H1 (cell line): Measurements from ENCODE around the gene THAP12. TPM values are rescaled to one million over a fixed set of nuclear protein-coding genes. Genes with fewer than 3 reads are reported as not detected.

Experiments
- CTCF ChIA-PET: fragments of 300-600 bp; sonication (Branson Sonifier 250); formaldehyde crosslinking; loops from one replicate; lab custom pipeline; 2021; ENCODE audit not compliant: partially characterized antibody; lab: Charles Lee
- POLR2A ChIA-PET: fragments of 300-600 bp; sonication (Branson Sonifier 250); formaldehyde crosslinking; loops from one replicate; lab custom pipeline; 2021; ENCODE audit warnings: inconsistent platforms; ENCODE audit not compliant: partially characterized antibody; lab: Charles Lee
- DNase-seq, 2 experiments: peaks; one replicate each; pipeline versions ENCODE4 v3.0.0 to v3.0.0-alpha.2; 2010 to 2022; ENCODE audit warnings: low spot score in 2 of 2, low read depth in 1 of 2, mixed read lengths in 1 of 2
- FAIRE-seq: peaks from 2 replicates; lab custom pipeline; 2011; peaks lifted over from hg19 to GRCh38; lab: Jason Lieb, UNC
- H2AFZ ChIP-seq: 2 replicates; pipeline ENCODE4 v1.8.1; 2012; ENCODE audit warnings: low read length, inconsistent platforms
- H2AK5ac ChIP-seq: 2 replicates; pipeline ENCODE4 v1.6.1; 2013; ENCODE audit warnings: low read depth, low read length
- H2BK120ac ChIP-seq: replicated peaks from 2 replicates; pipeline ENCODE3; 2013; ENCODE audit warnings: low read depth, low read length, inconsistent platforms
- H2BK12ac ChIP-seq: 2 replicates; pipeline ENCODE4 v1.6.1; 2013; ENCODE audit warnings: low read depth, low read length
- H2BK15ac ChIP-seq: 2 replicates; pipeline ENCODE4 v1.6.1; 2013; ENCODE audit warnings: low read length
- H2BK20ac ChIP-seq: 2 replicates; pipeline ENCODE4 v1.6.1; 2013; ENCODE audit warnings: low read length
- H2BK5ac ChIP-seq: 2 replicates; pipeline ENCODE4 v1.6.1; 2013; ENCODE audit warnings: low read depth, low read length
- H3K14ac ChIP-seq: 2 replicates; pipeline ENCODE4 v1.6.1; 2013; ENCODE audit warnings: inconsistent platforms; ENCODE audit not compliant: insufficient read length
- H3K18ac ChIP-seq: 2 replicates; pipeline ENCODE4 v1.6.1; 2013; ENCODE audit warnings: low read length; ENCODE audit errors: extremely low read depth
- H3K23ac ChIP-seq: 2 replicates; pipeline ENCODE4 v1.6.1; 2013; ENCODE audit warnings: inconsistent platforms; ENCODE audit not compliant: insufficient read length
- H3K23me2 ChIP-seq: 2 replicates; pipeline ENCODE4 v1.6.1; 2013; ENCODE audit warnings: low read depth, low read length
- H3K27ac ChIP-seq: 2 replicates; pipeline ENCODE4 v1.6.1; 2011; ENCODE audit warnings: low read depth, low read length, inconsistent platforms
- H3K27me3 ChIP-seq, 4 experiments: replicated peaks in 1 of 4; 1 replicate in 1 of 4; 2 replicates in 3 of 4; pipeline versions ENCODE4 v1.6.1 to v1.8.1; 2011 to 2013; ENCODE audit warnings: low read length in 3 of 4, mild to moderate bottlenecking in 3 of 4, inconsistent platforms in 2 of 4, mixed read lengths in 2 of 4, moderate library complexity in 1 of 4; ENCODE audit not compliant: control insufficient read depth in 3 of 4, insufficient read depth in 3 of 4; ENCODE audit errors: extremely low read depth in 1 of 4
- H3K36me3 ChIP-seq, 4 experiments: 2 replicates each; pipeline versions ENCODE4 v1.6.1 to v1.8.1; 2011 to 2013; ENCODE audit warnings: mild to moderate bottlenecking in 4 of 4, low read length in 3 of 4, moderate library complexity in 2 of 4, control low read depth in 1 of 4, inconsistent platforms in 1 of 4; ENCODE audit not compliant: insufficient read depth in 4 of 4, control insufficient read depth in 2 of 4
- H3K4ac ChIP-seq: replicated peaks from 2 replicates; pipeline ENCODE3; 2013; ENCODE audit warnings: low read length, low read depth, mixed read lengths, inconsistent platforms; ENCODE audit not compliant: insufficient read length
- H3K4me1 ChIP-seq, 4 experiments: replicated peaks in 1 of 4; 1 replicate in 1 of 4; 2 replicates in 3 of 4; pipeline versions ENCODE4 v1.6.1 to v1.8.1; 2011 to 2013; ENCODE audit warnings: low read length in 3 of 4, inconsistent platforms in 2 of 4, mixed read lengths in 1 of 4; ENCODE audit not compliant: insufficient read depth in 4 of 4, control insufficient read depth in 3 of 4
- H3K4me2 ChIP-seq, 2 experiments: 2 replicates each; pipeline versions ENCODE4 v1.6.1 to v1.8.1; 2011 to 2013; ENCODE audit warnings: low read depth in 2 of 2, low read length in 2 of 2, control low read depth in 1 of 2, inconsistent platforms in 1 of 2, mild to moderate bottlenecking in 1 of 2; ENCODE audit not compliant: insufficient read depth in 1 of 2
- H3K4me3 ChIP-seq, 4 experiments: fragments of 200-600, 300-600 bp in 1 of 4; sonication (generic), shearing (Covaris generic), sonication (Bioruptor Twin) in 1 of 4; 2 replicates each; pipeline versions ENCODE4 v1.5.1 to v1.8.1; 2011 to 2016; ENCODE audit warnings: low read length in 4 of 4, low read depth in 3 of 4, control low read depth in 2 of 4, inconsistent platforms in 2 of 4, mild to moderate bottlenecking in 2 of 4, mixed read lengths in 1 of 4, moderate library complexity in 1 of 4; ENCODE audit not compliant: insufficient read depth in 2 of 4; ENCODE audit errors: extremely low read depth in 1 of 4
- H3K56ac ChIP-seq: replicated peaks from 2 replicates; pipeline ENCODE3; 2013; ENCODE audit warnings: low read depth, mild to moderate bottlenecking, mixed read lengths, low read length, inconsistent platforms; ENCODE audit not compliant: insufficient read length
- H3K79me1 ChIP-seq: 2 replicates; pipeline ENCODE4 v1.6.1; 2013; ENCODE audit warnings: low read depth, low read length, control low read depth
- H3K79me2 ChIP-seq, 2 experiments: 2 replicates each; pipeline versions ENCODE4 v1.6.1 to v1.8.1; 2012 to 2013; ENCODE audit warnings: low read length in 2 of 2, mild to moderate bottlenecking in 2 of 2, inconsistent platforms in 1 of 2; ENCODE audit not compliant: insufficient read depth in 2 of 2, control insufficient read depth in 1 of 2
- H3K9ac ChIP-seq, 4 experiments: replicated peaks in 1 of 4; 1 replicate in 1 of 4; 2 replicates in 3 of 4; pipeline versions ENCODE4 v1.6.1 to v1.8.1; 2011 to 2013; ENCODE audit warnings: low read depth in 3 of 4, low read length in 3 of 4, control low read depth in 2 of 4, mild to moderate bottlenecking in 2 of 4, moderate library complexity in 2 of 4, inconsistent platforms in 1 of 4; ENCODE audit errors: extremely low read depth in 1 of 4
- H3K9me3 ChIP-seq, 2 experiments: 2 replicates each; pipeline versions ENCODE4 v1.6.1 to v1.8.1; 2012 to 2013; ENCODE audit warnings: mild to moderate bottlenecking in 2 of 2, moderate library complexity in 2 of 2, control low read depth in 1 of 2, inconsistent platforms in 1 of 2, low read depth in 1 of 2, low read length in 1 of 2, mixed read lengths in 1 of 2; ENCODE audit not compliant: insufficient read depth in 2 of 2
- H4K20me1 ChIP-seq, 2 experiments: replicated peaks in 1 of 2; 2 replicates each; pipeline versions ENCODE3 to v1.8.1; 2011 to 2013; ENCODE audit warnings: inconsistent platforms in 2 of 2, low read length in 2 of 2, mild to moderate bottlenecking in 1 of 2; ENCODE audit not compliant: insufficient read depth in 2 of 2, control insufficient read depth in 1 of 2
- H4K5ac ChIP-seq: 2 replicates; pipeline ENCODE4 v1.6.1; 2013; ENCODE audit warnings: low read length, low read depth, mixed read lengths, inconsistent platforms; ENCODE audit not compliant: insufficient read length
- H4K8ac ChIP-seq: 2 replicates; pipeline ENCODE4 v1.8.0; 2013; ENCODE audit warnings: mild to moderate bottlenecking, moderate library complexity, low read length, inconsistent platforms; ENCODE audit not compliant: insufficient read depth; ENCODE audit errors: extremely low read depth
- H4K91ac ChIP-seq: replicated peaks from 2 replicates; pipeline ENCODE3; 2013; ENCODE audit warnings: low read length, mixed read lengths, inconsistent platforms; ENCODE audit not compliant: insufficient read length
- BACH1 ChIP-seq: IDR thresholded peaks from 2 replicates; pipeline ENCODE4 v1.6.1; 2012; ENCODE audit warnings: low read length, improper control_type of control experiment
- CHD1 ChIP-seq: IDR thresholded peaks from 2 replicates; pipeline ENCODE4 v1.6.1; 2012; ENCODE audit warnings: low read depth, low read length, improper control_type of control experiment
- FOSL1 ChIP-seq: IDR thresholded peaks from 2 replicates; pipeline ENCODE4 v1.6.1; 2011; ENCODE audit warnings: mild to moderate bottlenecking, low read depth, low read length, moderate library complexity; ENCODE audit not compliant: insufficient read depth
- POU5F1 ChIP-seq: IDR thresholded peaks from 2 replicates; pipeline ENCODE4 v1.6.1; 2011; ENCODE audit warnings: low read depth, mild to moderate bottlenecking, low read length, moderate library complexity
- SIN3A ChIP-seq, 2 experiments: IDR thresholded peaks in 1 of 2; conservative IDR thresholded peaks in 1 of 2; 2 replicates each; pipeline ENCODE4 v1.6.1; 2011 to 2012; ENCODE audit warnings: low read length in 2 of 2, improper control_type of control experiment in 1 of 2, low read depth in 1 of 2, mild to moderate bottlenecking in 1 of 2
- TBP ChIP-seq: IDR thresholded peaks from 2 replicates; pipeline ENCODE4 v1.6.1; 2011; ENCODE audit warnings: low read depth, low read length, improper control_type of control experiment
- YY1 ChIP-seq: IDR thresholded peaks from 2 replicates; pipeline ENCODE4 v1.6.1; 2011; ENCODE audit warnings: low read depth, mild to moderate bottlenecking, low read length
- ZNF274 ChIP-seq: IDR thresholded peaks from 2 replicates; pipeline ENCODE4 v1.7.0; 2012; ENCODE audit warnings: low read length, borderline replicate concordance; ENCODE audit errors: extremely low read depth
- WGBS, 2 experiments: shearing (Covaris generic) in 1 of 2; methylation state at CpG; one replicate each; pipeline versions ENCODE4 v1.1.6 to v1.1.7; 2013 to 2015; ENCODE audit warnings: low lambda C conversion rate in 2 of 2, mixed read lengths in 2 of 2, inconsistent platforms in 1 of 2, low coverage in 1 of 2, missing lambda C conversion rate in 1 of 2; ENCODE audit not compliant: insufficient replicate concordance in 2 of 2, insufficient coverage in 1 of 2, insufficient read length in 1 of 2; ENCODE audit errors: extremely low coverage in 1 of 2, missing lambda C conversion rate in 1 of 2; 5-methylcytosine and 5-hydroxymethylcytosine counted together
- polyA plus RNA-seq, 7 experiments: library from polyadenylated mRNA; depleted of rRNA in 3 of 7; stranded (reverse) in 5 of 7; unstranded in 2 of 7; fragments of >200 nt in 5 of 7; fragments of 200-250 nt in 2 of 7; gene quantifications; 1 replicate in 5 of 7; 2 replicates in 1 of 7; 4 replicates in 1 of 7; pipeline versions ENCODE4 v1.2.1 to v1.2.3, GENCODE V29; 2011 to 2013; ENCODE audit warnings: missing spikeins in 2 of 7, mixed read lengths in 2 of 7
- total RNA-seq: library from RNA; stranded (reverse); fragmentation: NEBNext Ultra II Directional; extraction: Animal tissue kit (Norgen Biotek cat#: 25700); gene quantifications from 2 replicates; pipeline ENCODE4 v1.2.1, GENCODE V29; 2021

Gene THAP12
- total and polyA plus RNA-seq, 2 of the 8 experiments (the other 6 are each of a cell fraction or from before 2014, with no cell fraction given) = 12.0 to 39.9 TPM

GRCh38 chr11:76408171-76408965 lies 27.4 kb upstream of the THAP12 start:
- Histone ChIP-seq H2AFZ (no peak overlapping the region), H2AK5ac (no peak overlapping the region), H3K23me2 (no peaks in the 10 kb centered on the region), H2BK5ac (no peak overlapping the region), H2BK120ac (no peak overlapping the region), H3K27ac (no peak overlapping the region), H3K9ac (no peak overlapping the region), H3K27me3 (no peaks in the 10 kb centered on the region; a peak in 1 of 7 replicates), H3K4ac (no peak overlapping the region), H3K14ac (no peak overlapping the region), H2BK15ac (no peak overlapping the region), H3K9me3 (no peaks in the 10 kb centered on the region), H3K79me2 (no peaks in the 10 kb centered on the region), H3K23ac (no peak overlapping the region), H2BK20ac (no peak overlapping the region), H3K79me1 (no peaks in the 10 kb centered on the region), H3K4me2 (no peak overlapping the region), H4K91ac (no peak overlapping the region), H3K4me3 (no peak overlapping the region), H3K4me1 (no peaks in the 10 kb centered on the region), H4K20me1 (no peaks in the 10 kb centered on the region), H4K5ac (no peak overlapping the region), H3K18ac (no peak overlapping the region)
- POLR2A ChIA-PET = interaction anchor here (0.8 kb wide), 1 partner anchor 15 kb away, joined by 3 read pairs; no protein-coding TSS in a partner anchor
- DNase-seq = no peak
- FAIRE-seq = no peak
- 86% methylated on average over 7 of the region's 7 CpGs; no CpG with 5 or more reads in 1 of the 2 experiments for WGBS, 2 experiments
- CTCF ChIA-PET = interaction anchor here (0.7 to 4.6 kb wide), 8 partner anchors 10 to 104 kb away, joined by 3 to 29 read pairs (median 4); no protein-coding TSS in a partner anchor
- TF ChIP-seq BACH1 = no peak
- TF ChIP-seq YY1 = no peak
- TF ChIP-seq ZNF274 = no peak
- TF ChIP-seq SIN3A (conservative IDR thresholded peaks at IDR 0.05 in 1 of 2, IDR thresholded peaks at IDR 0.05 in 1 of 2; ENCODE audit: low read depth in 1 of 2, low read length in 2 of 2) = no peak
- no peak for TF ChIP-seq FOSL1
- no peak for TF ChIP-seq TBP
- TF ChIP-seq CHD1 = no peak
- no peak for TF ChIP-seq POU5F1
- TF ChIP-seq, all 59 proteins: peak for 0
- no peak overlapping the region for H3K56ac ChIP-seq
- H3K36me3 ChIP-seq = no peaks in the 10 kb centered on the region
- H4K8ac ChIP-seq = no peak overlapping the region
- H2BK12ac ChIP-seq = 0 out of 2 replicates have a peak overlapping the region, but pooled peaks have one; percentile 28
